ENCODE measurements around the gene SHROOM4. TPM values are rescaled to one million over a fixed set of nuclear protein-coding genes. Genes with fewer than 3 reads are reported as not detected.

Gene SHROOM4
- total RNA-seq, 3 donors from 2014 or later (not counting 1 experiment from before 2014, with no cell fraction given), result 0.05 to 0.09 TPM; not detected in 1

- no CpG with 5 or more reads among the region's 1 CpG for WGBS (ENCODE audit: insufficient coverage)
- H3K27ac Mint-ChIP-seq, result no peak overlapping the region
- Histone ChIP-seq H3K36me3 (ENCODE audit: control insufficient read depth, insufficient read depth, low read length) (no peaks in the 10 kb centered on the region), H3K27me3 (ENCODE audit: control insufficient read depth, insufficient read depth, low read length) (no peaks in the 10 kb centered on the region), H3K4me3 (ENCODE audit: low read length) (no peak overlapping the region), H3K9me3 (ENCODE audit: control insufficient read depth, insufficient read depth, low read length) (no peaks in the 10 kb centered on the region), H3K4me1 (ENCODE audit: control insufficient read depth, insufficient read depth, low read length) (no peaks in the 10 kb centered on the region), H3K27ac (ENCODE audit: low read length) (no peak overlapping the region)
- no peak for ATAC-seq
- H3K36me3 Mint-ChIP-seq, result no peaks in the 10 kb centered on the region
- no peaks in the 10 kb centered on the region for H3K9me3 Mint-ChIP-seq
- H3K4me3 Mint-ChIP-seq, result no peak overlapping the region
- H3K4me1 Mint-ChIP-seq, result no peaks in the 10 kb centered on the region
- intact Hi-C loops (cut with micrococcal nuclease), result no loop called here
- TF ChIP-seq CTCF (IDR thresholded peaks at IDR 0.05), result no peak
- peaks cover 0 to 6% of the 10 kb centered on the region in 2 donors for H3K27me3 Mint-ChIP-seq (ENCODE audit: low read depth in 2 of 2)
- no peak for DNase-seq
Observed at GRCh38 chrX:50721764-50722521, 92.1 kb downstream of the SHROOM4 start.

GRCh38 chrX:50719614-50720013 lies 94.4 kb downstream of the SHROOM4 start:
- DNase-seq (no peak), ATAC-seq (no peak)
- Mint-ChIP-seq H3K4me1 (no peaks in the 10 kb centered on the region), H3K9me3 (no peaks in the 10 kb centered on the region), H3K27me3 (ENCODE audit: low read depth in 2 of 2) (peaks cover 2 to 6% of the 10 kb centered on the region in 2 donors), H3K36me3 (no peaks in the 10 kb centered on the region), H3K27ac (no peak overlapping the region), H3K4me3 (no peak overlapping the region)
- Histone ChIP-seq H3K36me3 (ENCODE audit: control insufficient read depth, insufficient read depth, low read length) (no peaks in the 10 kb centered on the region), H3K4me3 (ENCODE audit: low read length) (no peak overlapping the region), H3K9me3 (ENCODE audit: control insufficient read depth, insufficient read depth, low read length) (no peaks in the 10 kb centered on the region), H3K27ac (ENCODE audit: low read length) (no peak overlapping the region), H3K27me3 (ENCODE audit: control insufficient read depth, insufficient read depth, low read length) (no peaks in the 10 kb centered on the region), H3K4me1 (ENCODE audit: control insufficient read depth, insufficient read depth, low read length) (no peaks in the 10 kb centered on the region)
- WGBS (ENCODE audit: insufficient coverage), result no CpG with 5 or more reads among the region's 2 CpGs
- TF ChIP-seq CTCF (IDR thresholded peaks at IDR 0.05), result no peak
- intact Hi-C loops (cut with micrococcal nuclease), result no loop called here

DNA sequence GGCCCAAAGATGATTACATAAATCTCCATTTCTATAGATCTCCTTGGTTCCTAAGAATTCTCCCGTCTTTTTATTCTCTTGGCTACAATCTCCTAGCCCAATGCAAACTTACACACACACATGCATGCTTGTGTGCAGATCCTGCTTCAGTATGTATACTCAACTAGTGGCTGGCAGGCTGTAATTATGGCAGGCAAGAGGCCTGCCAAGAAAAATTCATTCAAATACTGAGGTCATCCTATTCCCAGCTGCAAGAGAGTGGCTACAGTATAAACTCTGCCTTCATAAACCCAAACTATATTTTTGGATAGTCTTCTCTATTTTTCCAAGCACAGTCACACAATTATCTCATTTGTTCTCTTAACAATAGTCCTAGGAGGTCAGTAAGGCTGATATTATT lies 95.2 kb downstream of the SHROOM4 start:
- Mint-ChIP-seq H3K36me3 (no peaks in the 10 kb centered on the region), H3K27ac (no peak overlapping the region)
- WGBS (ENCODE audit: insufficient coverage), result 57% methylated on average over 1 of the region's 1 CpG

More for the DNA sequence above, 95.2 kb downstream of the SHROOM4 start:
- intact Hi-C loops (cut with micrococcal nuclease), result no loop called here
- Histone ChIP-seq H3K27ac (ENCODE audit: low read length) (no peak overlapping the region), H3K4me3 (ENCODE audit: low read length) (no peak overlapping the region), H3K9me3 (ENCODE audit: control insufficient read depth, insufficient read depth, low read length) (no peaks in the 10 kb centered on the region), H3K4me1 (ENCODE audit: control insufficient read depth, insufficient read depth, low read length) (no peaks in the 10 kb centered on the region), H3K36me3 (ENCODE audit: control insufficient read depth, insufficient read depth, low read length) (no peaks in the 10 kb centered on the region), H3K27me3 (ENCODE audit: control insufficient read depth, insufficient read depth, low read length) (no peaks in the 10 kb centered on the region)
- Mint-ChIP-seq H3K27me3 (ENCODE audit: low read depth in 2 of 2) (peaks cover 6 to 10% of the 10 kb centered on the region in 2 donors), H3K4me1 (no peaks in the 10 kb centered on the region), H3K9me3 (no peaks in the 10 kb centered on the region), H3K4me3 (no peak overlapping the region)
- DNase-seq (no peak), ATAC-seq (no peak)
- TF ChIP-seq CTCF (IDR thresholded peaks at IDR 0.05), result no peak

Measured in natural killer cell (primary cell).